ENCODE measurements around the gene KRT71.
"Not testable (repeated sequence)": the region's sequence is repeated elsewhere in the genome, so short reads cannot be mapped to it uniquely, and the experiment has no call there.

The KRT71 gene

DNA sequence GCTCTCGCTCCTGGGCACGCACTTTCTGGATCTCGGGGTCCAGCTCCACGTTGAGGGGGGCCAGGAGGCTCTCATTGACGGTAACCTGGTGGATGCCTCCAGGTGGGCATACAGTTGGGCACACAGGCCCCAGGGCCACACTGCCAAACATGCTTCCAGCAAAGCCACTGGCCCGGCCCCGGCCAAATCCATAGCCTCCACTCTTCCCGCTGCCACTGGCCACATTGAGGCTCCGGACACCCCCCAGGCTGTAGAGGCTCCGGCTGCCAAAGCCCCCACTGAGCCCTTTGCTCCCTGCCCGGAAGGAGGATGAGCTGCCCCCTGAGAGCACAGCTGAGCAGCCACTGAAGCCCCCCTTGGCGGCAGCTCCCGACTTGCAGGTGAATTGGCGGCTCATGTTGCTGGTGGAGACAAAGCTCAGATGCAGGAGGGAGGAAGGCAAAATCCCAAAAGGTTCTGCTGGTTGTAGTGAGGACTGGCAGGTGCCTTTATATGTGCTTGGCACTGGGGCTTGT is at the start of gene KRT71:
TSS of gene KRT71 (minus strand) at position 465 of the 515 bp plus-strand sequence. CDS start at position 397, 68 bp downstream.
- H3K4me3 ChIP-seq (ENCODE audit: low read depth, low read length), result no peak within 1 kb of the TSS
- DNase-seq (ENCODE audit: low read depth), result no peak

DNA sequence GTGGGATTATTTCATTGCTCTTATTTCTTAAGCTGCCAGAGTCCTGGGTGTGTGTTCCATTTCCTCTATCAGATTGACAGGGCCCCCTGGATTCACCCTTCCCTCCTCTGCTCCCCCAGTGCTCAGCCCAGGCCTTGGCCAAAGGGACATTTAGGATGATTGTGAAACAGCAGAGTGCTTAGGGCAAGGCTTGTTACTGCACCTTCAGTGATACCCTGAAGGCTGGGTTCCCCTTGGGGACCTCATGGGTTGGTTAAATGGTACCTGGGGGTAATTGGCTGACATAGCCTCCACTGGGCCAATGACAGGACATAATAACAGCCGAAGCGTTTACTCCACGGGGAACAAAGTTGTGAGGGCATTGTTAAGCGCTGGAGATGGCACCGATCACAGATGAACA is 49.6 kb upstream of the KRT71 start:
- DNase-seq (ENCODE audit: low read depth), result no peak
- no peak overlapping the region for H3K4me3 ChIP-seq (ENCODE audit: low read depth, low read length)

DNA sequence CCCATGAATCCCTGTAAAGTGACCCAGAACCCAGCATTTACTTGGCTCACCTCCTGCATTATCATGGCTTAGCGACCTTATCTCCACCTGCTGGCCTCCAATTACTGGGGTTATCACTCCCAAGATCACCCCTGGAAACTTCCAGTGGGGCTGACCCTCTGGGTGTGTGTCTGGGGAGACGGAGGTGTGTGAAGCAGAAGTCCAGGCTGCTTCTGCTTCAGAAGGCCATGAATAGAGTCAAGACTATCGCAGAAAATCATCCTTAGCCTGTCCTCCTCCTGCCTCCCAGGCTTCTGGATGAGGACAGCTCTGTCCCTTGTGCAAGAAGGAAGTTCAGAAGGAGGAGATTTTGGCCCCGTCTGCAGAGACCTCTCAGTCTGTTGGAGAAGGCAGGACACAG is 48.7 kb upstream of the KRT71 start:
- no peak for DNase-seq (ENCODE audit: low read depth)
- no peak overlapping the region for H3K4me3 ChIP-seq (ENCODE audit: low read depth, low read length)

DNA sequence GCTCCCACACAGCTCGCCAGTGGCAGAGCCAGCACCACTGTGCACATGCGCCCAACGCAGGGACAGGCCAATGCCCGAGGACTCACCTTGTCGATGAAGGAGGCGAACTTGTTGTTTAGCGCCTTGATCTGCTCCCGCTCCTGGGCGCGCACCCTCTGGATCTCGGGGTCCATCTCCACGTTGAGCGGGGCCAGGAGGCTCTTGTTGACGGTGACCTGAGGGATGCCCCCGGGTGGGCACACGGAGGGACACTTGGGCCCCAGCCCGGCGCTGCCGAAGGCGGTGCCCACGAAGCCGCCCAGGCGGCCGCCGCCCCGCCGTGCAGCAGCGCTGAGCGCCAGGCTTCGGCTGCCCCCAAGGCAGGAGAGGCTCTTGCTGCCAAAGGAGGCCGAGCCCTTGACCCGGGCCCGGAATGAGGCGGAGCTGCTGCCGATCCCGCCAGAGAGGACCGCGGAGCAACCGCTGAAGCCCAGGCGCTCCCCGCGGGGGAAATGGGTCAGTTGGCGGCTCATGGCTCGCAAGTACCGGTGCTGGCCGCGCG is 48.1 kb upstream of the KRT71 start, which contains the start of gene KRT72:
TSS of gene KRT72 (minus strand) at position 523 of the 541 bp plus-strand sequence. CDS start at position 512, 11 bp downstream.
- no peak within 1 kb of the TSS for H3K4me3 ChIP-seq (ENCODE audit: low read depth, low read length)
- DNase-seq (ENCODE audit: low read depth), result no peak

DNA sequence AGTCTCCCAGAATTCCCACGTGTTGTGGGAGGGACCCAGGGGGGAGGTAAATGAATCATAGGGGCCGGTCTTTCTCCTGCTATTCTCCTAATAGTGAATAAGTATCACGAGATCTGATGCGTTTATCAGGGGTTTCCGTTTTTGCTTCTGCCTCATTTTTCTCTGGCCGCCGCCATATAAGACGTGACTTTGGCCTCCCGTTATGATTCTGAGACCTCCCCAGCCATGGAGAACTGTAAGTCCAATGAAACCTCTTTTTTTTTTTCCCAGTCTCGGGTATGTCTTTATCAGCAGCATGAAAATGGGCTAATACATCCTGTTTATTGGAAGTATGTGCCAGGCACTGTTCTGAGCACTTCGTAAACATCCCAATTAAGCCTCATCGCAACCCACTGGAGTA is 47.5 kb upstream of the KRT71 start:
- no peak for DNase-seq (ENCODE audit: low read depth)
- no peak overlapping the region for H3K4me3 ChIP-seq (ENCODE audit: low read depth, low read length)

DNA sequence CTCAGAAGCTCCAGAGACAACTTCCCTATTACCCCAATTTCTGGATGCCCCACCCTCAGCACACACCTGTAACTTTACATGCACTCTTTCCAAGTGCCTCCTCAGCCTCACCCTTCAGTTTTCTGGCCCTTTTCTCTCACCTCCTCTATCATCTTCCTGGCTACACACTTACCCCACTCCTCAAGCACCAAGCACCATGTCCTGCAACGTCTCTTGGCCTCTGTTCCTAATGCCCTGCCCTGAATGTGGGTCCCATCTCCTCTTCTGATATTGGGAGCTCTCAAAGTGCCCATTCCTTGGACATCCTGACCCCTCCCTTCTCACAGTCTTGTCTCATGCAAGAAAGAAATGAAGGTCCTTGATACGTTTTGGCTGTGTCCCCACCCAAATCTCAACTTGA is 47.1 kb upstream of the KRT71 start:
- H3K4me3 ChIP-seq (ENCODE audit: low read depth, low read length), result no peak overlapping the region
- no peak for DNase-seq (ENCODE audit: low read depth)

DNA sequence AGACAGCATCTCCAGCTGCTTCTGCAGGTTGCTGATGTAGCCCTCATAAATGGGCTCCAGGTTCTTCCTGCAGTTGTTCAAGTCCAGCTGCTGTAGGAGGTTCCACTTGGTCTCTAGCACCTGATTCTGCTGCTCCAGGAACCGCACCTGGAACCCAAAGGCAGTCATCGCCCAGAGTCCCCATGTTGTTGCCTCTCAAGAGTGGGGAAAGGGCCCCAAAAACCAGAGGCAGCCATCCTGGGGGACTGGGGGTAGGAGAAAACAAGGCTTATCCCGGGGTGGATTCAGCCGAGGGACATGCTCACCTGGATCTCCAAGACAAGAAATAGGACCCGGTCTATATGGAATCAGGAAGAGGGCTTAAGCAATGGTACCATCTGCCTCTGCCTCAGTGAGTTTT is 46.0 kb upstream of the KRT71 start:
- no peak overlapping the region for H3K4me3 ChIP-seq (ENCODE audit: low read depth, low read length)
- no peak for DNase-seq (ENCODE audit: low read depth)

DNA sequence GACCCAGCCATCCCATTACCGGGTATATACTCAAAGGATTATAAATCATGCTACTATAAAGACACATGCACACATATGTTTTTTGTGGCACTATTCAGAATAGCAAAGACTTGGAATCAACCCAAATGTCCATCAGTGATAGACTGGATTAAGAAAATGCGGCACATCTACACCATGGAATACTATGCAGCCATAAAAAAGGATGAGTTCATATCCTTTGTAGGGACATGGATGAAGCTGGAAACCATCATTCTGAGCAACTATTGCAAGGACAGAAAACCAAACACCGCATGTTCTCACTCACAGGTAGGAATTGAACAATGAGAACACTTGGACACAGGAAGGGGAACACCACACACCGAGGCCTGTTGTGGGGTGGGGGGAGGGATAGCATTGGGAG is 41.3 kb upstream of the KRT71 start:
- not testable (repeated sequence) for H3K4me3 ChIP-seq (ENCODE audit: low read depth, low read length); DNase-seq (ENCODE audit: low read depth)

DNA sequence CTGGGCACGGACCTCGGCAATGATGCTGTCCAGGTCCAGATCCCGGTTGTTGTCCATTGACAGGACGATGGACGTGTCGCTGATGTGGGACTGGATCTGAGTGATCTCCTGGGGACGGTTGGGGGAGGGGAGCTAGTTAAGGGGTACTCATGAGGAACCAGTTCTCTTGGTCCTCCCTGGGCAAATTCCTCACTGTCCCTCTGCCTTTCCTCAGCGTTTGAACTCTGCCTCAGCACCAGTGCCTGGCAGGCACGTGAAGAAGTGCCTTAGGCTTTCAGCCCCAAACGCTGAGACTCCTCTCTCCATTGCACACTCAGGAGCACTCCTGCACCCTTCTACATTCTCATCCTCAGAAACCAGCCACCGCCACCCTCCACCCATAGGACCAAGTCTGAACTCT is 38.6 kb upstream of the KRT71 start:
- no peak for DNase-seq (ENCODE audit: low read depth)
- H3K4me3 ChIP-seq (ENCODE audit: low read depth, low read length), result no peak overlapping the region

DNA sequence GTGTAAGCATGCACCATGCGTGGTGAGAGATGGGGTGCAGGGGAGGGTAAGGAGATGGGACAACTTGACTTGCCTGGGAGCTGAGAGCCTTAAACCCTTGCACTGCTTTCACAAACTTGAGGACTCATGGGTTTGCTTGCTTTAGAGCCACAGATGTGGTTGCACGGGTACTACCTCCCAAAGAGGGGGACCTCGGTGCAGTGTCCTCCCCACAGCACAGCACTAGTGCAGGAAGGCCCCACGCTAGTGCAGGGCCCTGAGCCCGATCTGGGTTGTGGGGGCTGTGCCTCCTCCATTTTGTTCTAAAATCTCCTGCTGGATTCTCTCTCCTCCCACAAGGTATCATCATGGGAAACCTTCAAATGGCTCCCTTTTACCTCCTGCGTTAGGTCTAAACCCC is 37.1 kb upstream of the KRT71 start:
- no peak overlapping the region for H3K4me3 ChIP-seq (ENCODE audit: low read depth, low read length)
- no peak for DNase-seq (ENCODE audit: low read depth)

DNA sequence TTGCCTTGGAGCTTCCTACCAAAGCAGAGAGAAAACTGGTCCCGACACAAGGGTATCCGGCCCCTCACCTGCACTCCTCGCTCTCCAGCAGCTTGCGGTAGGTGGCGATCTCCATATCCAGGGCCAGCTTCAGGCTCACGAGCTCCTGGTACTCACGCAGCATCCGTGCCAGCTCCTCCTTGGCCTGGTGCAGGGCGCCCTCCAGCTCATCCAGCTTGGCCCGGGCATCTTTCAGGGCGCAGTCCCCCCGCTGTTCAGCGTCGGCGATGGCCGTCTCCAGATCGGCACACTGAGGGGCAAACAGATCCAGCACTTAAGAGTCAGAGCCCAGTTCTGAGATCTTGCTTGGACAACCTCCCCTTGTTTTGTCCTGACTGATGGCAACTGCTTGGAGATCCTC is 34.6 kb upstream of the KRT71 start:
- H3K4me3 ChIP-seq (ENCODE audit: low read depth, low read length), result no peak overlapping the region
- DNase-seq (ENCODE audit: low read depth), result no peak

DNA sequence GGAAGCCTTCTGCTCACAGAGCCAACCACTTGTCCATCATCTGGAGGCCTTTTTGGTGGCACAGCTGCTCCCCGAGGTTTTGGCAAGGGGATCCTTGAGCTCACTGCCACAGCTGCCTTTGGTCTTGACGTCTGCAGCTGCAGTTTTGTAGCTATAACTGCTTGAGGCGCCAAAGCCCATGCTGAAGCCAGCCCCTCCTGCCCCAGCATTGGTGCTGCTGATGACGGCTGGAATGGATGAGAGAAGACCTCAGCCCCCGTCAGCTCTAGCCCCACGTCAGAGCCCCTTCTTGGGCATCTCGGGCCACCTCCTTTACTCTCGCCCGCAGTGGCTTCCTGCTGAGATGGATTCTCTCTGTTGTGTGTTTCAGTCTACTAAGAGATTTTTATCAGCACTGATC is 33.0 kb upstream of the KRT71 start:
- no peak overlapping the region for H3K4me3 ChIP-seq (ENCODE audit: low read depth, low read length)
- DNase-seq (ENCODE audit: low read depth), result no peak

DNA sequence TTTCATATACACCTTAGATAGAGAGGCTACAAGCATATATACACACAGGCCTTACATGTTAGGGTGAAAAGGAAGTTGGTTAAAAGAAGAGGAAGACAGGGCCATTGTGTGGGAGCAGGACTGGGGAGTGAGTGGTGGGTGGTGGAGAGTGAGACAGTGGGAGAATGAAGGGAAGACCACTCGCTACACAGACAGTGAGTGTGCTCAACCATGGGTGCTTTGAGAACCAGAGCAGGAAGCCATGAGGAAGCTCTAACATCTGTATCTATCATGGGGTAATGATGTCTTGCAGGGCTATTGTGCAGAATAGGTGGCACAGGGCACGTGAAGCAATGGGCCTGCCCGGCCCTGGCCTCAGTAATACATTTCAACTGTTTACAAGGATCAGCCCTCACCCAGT is 32.1 kb upstream of the KRT71 start:
- no peak for DNase-seq (ENCODE audit: low read depth)
- no peak overlapping the region for H3K4me3 ChIP-seq (ENCODE audit: low read depth, low read length)

DNA sequence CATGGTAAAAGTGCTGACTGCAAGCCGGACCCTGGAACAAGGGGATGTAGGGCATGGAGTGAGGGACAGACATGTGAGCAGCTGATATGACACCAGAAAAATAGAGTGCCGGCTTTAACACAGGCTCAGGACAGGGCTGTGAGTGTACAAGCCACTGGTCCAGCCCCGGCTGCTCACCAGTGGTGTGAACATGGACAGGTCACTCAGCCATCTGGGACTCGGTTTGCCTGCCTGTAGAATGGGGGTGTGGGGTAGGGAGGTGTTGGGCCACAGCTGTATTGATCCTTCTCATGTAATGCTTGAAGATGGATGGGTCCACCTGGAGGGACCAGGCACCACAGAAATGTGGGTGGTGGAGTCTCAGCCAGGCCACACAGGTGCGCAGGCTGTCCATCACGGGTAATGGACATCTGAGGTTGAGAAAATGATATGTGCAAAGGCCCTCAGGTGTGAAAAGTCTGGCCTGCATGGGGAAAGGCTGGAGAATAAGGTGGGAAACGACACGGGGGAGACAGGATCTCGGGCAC is 31.3 kb upstream of the KRT71 start:
- H3K4me3 ChIP-seq (ENCODE audit: low read depth, low read length), result no peak overlapping the region
- DNase-seq (ENCODE audit: low read depth), result no peak

DNA sequence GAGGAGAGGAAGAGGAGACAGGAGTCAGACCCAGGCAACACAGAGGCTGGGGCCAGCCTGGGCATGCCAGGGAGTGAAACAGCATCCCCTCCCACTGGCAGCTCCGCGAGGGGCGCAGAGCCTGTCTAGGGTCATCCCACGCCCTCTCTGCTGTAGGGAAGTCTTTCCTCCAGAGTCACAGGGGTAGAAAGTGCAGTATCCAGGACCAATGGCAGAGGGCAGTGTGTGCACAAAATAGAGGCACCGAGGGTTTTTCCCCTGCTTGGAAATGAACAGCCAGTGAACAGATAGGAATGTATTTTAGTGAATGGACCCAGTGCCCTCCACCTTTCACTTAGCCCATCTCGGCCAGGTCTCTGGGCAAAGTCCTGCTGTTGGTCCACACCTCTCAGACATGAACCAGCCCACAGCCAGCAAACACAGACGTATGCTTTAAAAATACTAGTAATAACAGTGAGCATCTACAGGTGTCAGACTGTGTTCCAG is 30.1 kb upstream of the KRT71 start:
- DNase-seq (ENCODE audit: low read depth), result no peak
- H3K4me3 ChIP-seq (ENCODE audit: low read depth, low read length), result no peak overlapping the region

DNA sequence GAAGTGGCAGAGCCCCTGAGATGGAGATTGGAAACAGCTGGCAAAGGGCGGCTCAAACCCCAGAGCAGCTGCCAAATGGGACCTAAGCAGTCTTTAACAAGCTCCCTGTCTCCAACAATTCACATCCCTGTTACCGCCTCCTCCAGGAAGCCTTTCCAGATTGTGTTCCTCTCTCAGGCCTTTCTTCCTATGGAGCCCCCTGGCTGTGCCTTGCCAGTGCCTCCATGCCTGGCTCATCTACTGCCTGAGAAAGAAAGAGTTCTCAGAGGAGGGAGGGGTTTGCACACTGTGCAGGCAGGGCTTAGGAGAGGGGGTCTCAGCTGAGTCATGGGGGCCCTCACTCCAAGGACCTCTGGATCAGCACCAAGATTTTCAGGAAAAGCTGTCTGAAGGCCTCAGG is 29.5 kb upstream of the KRT71 start:
- H3K4me3 ChIP-seq (ENCODE audit: low read depth, low read length), result no peak overlapping the region
- DNase-seq (ENCODE audit: low read depth), result no peak

DNA sequence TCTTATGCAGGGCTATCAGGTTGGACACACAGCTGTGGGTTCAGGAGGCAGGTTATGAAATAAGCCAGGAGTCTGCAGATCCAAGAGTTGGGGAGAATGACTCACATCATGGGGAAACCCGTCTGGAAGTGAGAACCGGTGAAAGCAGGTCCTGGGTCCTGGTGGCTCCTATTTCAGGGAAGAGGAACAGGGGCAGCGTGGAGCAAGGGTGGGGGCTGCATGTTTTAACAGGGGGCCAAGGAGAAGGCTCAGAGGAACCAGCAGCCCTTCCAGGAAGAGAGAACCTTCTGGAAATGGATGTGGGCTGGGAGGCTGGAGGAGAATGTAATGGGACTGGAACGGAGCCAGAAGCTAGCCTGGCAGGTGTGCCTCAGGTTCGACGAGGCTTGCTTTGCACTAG is 28.5 kb upstream of the KRT71 start:
- H3K4me3 ChIP-seq (ENCODE audit: low read depth, low read length), result no peak overlapping the region
- DNase-seq (ENCODE audit: low read depth), result no peak

DNA sequence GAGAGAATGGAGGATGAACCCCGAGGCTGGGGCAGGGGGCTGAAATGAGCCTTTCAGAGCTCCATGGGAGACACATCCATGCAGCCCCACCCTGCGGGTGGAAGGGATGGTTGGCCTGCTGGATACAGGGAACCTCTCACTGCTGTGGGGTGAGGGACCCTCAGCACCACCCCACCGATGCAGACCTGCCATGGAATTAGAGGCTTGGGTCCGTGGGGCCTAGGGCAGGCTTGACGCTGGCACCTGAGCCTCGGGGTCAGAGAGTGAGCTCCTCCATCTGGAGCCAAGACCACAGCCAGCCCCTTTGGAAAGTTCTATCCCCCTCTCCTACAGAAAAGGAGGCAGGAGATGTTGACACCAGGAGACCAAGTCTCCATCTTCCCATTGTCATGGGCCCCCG is 28.1 kb upstream of the KRT71 start:
- DNase-seq (ENCODE audit: low read depth), result no peak
- no peak overlapping the region for H3K4me3 ChIP-seq (ENCODE audit: low read depth, low read length)

DNA sequence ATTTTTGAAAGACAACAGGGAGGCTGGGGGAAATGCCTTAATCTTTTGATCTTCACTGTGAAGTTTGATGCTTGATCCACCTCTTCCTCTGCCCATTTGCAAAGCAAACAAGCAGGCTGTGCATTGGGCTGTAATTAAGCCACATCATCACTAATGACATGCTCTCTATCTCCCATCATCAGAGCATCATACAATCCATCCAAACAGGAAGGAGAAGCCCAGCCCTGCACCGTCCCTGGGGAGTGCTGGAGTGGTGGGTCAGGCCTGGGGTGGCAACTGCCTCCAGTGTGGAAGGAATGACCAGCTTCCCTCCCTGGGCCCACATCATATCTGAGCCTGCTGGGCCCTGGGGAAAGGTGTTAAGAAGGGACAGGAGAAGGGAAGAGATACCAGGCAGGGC is 27.6 kb upstream of the KRT71 start:
- H3K4me3 ChIP-seq (ENCODE audit: low read depth, low read length), result no peak overlapping the region
- no peak for DNase-seq (ENCODE audit: low read depth)

DNA sequence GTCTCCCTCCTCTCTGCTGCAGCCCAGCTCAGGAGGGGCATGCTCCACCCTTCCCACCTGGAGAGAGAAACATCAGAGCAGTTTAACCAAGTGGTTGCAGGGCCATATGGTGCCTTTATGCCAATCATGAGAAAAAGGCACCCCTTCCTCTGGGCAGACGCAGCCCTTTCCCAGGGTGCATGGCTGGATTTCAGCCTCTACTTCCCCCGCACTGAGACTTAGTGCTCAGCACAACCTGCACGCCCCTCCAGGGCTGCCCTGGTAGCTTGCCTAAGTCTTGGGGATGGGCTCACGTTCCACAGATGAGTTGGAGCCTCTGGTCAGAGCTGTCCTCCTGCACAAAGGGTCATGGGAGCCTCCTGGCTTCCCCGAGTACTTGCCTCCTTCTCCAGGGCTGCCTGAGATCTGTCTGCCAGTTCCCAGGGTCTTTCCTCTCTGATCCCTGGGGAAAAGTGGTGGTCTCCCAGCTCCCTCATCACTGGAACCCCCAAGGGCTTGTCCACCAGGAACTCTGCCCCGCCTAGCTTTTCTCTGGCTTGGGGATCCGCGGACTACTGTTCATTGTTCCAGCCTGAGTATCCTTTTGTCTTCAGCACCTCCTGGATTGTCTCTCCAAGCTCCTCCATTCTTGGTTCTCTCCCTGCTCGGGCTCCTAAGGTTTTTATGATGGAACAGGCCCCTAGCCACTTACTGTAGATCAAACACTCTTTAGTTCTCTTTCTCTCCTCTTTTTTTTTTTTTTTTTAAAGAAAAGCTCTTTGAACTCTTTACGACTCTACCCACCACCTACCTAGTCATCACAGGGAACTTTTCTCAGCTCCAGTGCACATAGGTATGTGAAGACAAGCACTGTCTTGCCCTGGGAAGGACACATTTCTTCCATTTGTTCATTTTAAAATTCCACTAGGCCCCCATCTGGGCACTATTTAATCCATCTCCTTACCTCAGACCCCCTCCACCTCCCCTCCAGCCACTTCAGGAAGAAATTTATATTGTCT is 26.8 kb upstream of the KRT71 start:
- no peak overlapping the region for H3K4me3 ChIP-seq (ENCODE audit: low read depth, low read length)
- DNase-seq (ENCODE audit: low read depth), result no peak

All from skeletal muscle cell (primary cell).